Stimulated activated CD4-positive, alpha-beta T cell treated with anti-CD3 and anti-CD28 coated beads, Interleukin-1b, Interleukin-23, amount 100 ng/mL, for 4 hours (primary cell): ENCODE measurements around the gene FAM222A.

ENCODE experiments used
- DNase-seq, 2 donors: peaks; one replicate each; pipeline ENCODE4 v3.0.0-alpha.2; 2020; ENCODE audit warnings: low read depth in 2 of 2

The FAM222A gene

DNA sequence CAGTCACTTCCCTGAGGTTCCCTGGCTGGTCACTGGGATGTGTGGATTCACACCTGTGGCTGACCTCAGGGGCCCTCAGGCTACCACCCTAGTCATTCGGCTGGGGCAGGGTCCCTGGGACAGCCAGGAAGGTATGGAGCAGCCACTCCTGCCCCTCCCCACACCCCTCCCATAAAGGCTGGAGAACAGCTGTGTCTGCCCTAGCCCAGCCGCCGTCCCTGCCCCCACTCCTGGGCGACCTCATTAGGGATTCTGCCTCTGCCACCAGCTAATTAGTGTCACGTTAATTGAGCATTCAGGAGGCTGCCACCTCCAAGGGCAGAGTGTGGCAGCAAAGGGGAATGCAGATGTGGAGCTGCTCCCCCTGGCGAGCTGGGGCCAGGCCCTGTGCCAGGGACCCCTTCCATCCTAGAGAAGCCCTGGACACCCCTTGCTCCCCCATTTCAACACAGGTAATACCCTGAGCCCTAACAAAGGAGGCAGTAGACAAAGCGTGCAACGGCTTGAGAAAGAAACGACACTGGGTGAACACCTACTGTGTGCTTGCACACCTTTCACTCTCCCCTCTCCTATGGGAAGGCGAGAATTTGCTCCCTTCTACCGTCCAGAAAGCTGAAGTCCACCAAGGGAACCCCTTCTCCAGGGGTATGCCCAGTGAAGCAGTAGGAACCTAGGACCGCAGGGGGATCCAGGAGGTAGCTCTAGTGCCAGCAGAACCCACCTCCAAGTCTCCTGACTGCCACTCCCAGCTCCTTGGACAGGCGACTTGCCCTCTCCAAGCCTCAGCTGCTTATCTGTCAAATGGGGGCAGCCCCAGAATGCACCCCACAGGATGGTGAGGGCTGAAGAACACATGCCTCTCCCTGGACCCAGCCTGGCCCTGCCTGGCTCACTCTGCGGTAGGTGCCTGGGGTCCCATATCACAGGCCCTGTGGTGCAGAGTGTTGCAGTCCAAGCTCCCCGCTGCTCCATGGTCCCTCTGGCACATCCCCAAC is 45.1 kb downstream of the FAM222A start:
- no peak for DNase-seq

DNA sequence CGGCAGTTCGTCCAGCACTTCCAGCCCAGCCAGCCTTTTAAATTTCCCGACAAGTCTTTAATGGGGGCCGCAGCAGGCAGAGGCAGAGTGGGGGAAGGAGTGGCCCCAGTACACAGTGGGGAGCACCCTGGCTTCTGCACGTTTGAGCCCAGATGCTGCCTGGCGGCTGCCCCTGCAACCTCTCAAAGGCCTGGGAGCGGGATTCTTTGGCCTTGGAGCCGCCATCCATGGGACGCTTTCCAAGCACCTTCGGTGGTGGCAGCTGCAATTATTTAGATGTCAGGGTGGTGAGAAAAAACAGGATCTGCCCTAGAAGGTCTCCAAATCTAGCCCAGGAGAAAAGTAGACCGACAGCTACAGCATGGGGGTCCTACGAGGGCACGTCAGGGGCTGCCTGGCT is 46.0 kb downstream of the FAM222A start:
- DNase-seq: no peak

DNA sequence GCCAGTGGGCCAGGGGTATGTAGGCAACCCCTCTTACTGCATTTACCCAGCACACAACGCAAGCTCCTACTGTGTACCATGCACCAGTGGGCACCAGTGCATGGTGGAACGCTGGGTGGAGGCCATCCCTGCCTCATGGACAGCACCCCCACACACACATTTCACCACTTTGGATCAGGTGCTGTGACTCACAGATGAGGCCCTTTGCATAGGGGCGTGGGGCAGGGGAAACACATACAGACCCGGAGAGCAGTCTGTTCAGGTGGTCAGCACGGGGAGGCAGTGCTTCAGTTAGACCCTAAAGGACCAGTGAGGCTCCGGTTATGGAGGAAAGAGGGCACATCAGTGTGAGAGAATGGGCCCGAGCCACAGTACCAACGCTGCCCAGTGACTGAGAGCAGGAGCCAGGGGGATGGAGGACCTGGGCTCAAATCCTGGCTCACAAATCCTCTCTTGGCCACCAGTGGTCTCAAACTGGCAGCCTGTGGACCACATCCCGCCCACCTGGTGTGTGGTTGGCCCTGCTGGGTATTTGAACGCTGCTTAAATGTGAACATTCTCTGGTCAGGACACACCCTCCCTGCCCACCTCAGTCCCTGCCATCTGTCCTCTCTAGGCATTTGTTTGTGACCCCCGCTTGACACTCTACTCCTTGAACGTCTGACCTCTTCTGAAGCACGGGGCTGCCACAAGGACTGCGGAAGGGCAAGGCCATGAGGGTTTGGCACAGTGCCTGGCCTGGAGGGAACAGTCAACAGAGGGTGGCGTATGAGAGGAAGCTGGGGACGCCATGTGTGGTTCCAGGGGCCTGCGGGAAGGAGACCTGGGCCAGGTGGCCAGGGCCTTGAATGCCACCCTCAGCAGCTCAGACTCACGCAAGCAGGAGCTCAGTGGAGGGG is 46.7 kb downstream of the FAM222A start:
- no peak for DNase-seq

DNA sequence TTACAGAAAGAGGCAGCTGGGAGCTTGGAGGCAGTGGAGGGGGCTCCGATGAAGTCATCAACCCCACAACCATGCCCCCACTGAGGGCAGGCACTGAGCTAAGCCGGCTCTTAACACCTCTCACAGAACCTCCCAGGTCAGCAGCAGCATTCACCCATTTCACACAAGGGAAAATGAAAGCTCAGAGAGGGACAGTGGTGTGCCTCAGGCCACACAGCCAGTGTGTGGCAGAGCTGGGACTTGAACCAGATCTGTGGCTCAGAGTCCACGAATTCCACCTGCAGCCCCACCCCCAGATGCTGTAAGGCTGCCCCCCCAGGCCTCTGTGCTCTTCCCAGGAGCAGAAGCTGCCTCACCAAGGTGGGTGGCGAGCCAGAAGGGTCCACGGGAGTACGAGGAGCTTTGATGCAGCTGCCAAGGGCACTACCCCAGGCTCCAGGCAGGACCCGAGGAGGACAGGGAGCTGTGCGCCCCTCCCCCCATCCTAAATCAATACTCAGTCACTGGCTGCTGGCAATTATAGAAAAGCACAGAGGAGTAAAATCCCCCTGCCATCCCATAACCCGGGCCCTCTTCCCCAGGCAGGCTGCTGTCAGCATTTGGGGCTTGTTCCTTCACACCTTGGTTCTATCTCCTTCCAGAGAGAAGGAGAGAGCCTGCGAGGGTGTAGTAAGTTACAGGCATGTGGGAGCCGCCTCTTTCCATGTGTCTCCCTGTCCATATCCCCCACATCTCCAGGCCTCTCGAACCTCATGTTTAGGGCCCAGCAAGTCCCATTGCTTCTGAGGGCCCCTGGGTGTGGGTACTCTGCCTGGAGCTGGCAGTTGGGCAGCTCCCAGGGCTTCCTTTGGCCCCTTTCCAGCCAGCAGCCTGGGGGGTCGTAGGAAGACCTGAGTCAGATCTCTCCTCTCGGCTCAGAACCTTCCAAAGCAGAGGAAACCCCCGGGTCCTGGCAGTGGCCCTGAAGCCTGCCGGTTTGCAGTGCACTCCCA is 47.6 kb downstream of the FAM222A start:
- no peak for DNase-seq

DNA sequence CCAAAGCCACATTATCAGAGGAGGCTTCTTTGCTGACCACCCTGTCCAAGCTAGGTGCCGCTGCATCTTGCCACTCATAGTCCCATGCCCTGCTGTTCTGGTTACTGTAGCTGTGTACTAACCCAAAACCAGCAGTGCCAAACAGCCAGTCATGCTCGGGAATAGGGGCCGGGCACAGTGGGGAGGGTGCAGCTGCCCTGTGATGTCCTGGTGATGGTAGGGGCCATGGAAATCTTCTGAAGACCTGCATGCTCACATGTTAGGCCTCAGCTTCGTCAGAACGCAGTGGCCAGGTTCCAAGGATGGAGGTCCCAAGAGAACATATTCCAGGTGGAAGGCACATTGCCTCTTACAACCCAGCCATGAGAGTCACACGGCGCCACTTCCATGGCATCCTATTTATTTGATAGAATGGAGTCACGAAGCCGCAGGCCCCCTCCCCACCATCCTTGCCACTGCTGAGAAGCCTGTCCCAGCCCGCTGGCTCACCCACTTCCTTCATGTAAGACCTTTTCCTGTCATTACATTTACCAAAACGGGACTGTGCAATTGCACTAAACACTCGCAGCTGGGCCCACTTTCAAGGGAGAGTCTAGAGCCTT is 48.5 kb downstream of the FAM222A start:
- no peak for DNase-seq

DNA sequence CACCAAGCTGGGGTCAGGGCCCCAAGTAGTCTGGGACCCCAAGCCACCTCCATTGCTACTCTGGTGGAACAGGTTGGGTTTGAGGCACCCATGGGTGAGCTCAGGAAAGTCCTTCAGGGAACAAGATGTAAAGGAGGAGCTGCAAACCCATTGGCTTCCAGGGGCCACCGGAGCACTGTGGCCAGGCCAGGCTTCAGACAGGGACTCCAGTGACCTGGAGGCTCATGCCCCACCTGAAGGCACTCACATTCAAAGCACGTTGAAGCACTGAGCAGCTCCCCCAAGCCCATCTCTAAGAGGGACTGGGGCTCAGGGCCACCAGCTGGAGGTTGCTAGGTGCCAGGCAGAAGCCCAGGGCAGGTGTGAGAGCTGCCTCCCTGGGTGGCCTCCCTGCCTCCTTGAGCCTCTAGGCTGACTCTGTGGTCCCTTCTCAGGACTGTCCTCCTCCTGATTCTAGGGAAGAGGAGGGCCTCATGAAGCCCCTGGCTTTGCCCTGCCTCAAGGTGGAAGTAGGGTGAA is 49.1 kb downstream of the FAM222A start:
- DNase-seq: no peak

DNA sequence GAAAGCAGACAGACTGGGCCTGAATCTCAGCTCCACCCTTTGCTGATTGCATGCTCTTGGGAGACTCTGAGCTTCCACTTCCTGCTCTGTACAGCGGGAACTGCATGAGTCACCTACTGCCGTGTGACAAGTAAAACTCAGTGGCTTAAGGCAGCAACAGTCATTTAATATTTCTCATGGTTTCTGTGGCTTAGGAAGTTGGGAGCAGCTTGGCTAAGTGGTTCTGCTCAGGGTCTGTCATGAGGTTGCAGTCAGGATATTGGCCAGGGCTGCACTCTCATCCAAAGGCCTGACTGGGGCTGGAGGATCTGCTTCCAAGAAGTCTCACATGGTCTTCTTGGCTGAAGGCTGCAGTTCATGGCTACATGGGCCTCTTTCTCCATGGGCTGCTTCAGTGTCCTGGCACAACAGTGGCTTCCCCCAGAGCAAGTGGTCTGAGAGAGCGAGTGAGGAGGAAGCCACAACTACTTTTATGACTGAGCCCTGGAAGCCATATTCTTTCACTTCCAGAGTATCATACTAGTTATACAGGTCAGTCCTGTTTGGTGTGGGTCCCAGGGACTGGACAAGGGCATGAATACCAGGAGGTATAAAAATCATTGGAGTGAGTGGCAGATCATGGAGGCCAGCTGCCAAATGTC is 49.7 kb downstream of the FAM222A start:
- no peak for DNase-seq

DNA sequence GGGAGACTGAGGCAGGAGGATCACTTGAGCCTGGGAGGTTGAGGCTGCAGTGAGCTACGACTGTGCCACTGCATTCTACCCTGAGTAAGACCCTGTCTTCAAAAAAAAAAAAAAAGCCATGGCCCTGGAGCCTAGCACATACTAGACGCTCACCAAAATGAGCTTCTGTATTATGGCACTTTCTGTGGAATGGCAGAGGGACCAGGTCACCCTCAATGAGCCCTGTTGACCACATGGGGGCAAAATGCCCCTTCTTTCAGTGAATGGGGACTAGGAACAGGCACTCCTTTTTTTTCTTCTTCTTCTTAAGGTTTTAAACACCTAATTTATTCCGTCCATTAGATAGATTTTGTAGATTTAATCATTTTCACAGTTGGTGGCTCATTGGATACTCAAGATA is 50.5 kb downstream of the FAM222A start:
- DNase-seq: no peak

DNA sequence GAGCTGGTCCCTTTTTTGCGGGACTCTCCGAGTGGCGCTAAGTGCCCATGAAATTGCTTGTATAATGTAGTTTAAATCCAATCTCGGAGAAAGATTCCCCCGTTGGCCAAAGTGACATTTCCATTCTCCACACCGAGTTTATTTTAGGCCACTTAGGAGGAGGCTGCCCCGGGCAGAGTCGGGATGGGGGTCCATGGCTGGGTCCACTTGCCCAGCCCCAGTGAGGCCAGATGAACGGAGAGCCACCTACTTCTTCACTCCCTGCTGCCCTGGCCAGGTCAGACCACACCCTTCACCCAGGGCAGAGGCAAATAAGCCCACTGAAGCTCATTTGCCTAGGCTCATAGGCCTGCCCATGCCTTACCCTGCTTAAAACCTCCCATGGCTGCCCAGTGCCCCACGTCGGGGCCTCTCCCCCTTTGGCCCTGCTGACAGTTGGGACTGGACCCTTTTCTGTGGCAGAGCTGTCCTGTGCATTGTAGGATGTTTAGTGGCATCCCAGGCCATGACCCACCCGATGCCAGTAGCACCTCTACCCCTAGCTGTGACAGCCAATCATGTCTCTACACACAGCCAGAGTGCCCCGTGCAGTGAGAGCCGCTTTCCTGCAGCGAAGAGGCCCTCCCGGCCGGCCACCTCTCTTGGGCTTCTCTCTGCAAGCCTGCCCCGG is 51.3 kb downstream of the FAM222A start:
- no peak for DNase-seq

DNA sequence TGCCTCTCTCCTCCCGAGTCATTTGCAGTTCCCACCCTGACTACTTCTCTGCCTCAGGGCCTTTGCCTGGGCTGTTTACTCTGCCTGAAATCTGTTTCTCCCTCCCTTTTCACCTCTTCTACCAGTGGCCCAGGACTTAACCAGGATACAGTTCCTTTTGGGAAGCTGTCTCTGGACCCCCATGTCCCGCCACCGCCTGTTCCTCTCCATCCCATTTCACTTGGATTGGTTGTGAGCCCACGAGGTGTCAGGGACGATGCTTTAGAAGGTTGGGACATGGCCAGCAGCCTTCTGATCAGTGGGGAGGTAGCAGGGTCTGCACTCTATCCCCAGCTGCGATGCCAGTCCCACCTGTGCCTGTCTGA is 51.8 kb downstream of the FAM222A start:
- DNase-seq: no peak

DNA sequence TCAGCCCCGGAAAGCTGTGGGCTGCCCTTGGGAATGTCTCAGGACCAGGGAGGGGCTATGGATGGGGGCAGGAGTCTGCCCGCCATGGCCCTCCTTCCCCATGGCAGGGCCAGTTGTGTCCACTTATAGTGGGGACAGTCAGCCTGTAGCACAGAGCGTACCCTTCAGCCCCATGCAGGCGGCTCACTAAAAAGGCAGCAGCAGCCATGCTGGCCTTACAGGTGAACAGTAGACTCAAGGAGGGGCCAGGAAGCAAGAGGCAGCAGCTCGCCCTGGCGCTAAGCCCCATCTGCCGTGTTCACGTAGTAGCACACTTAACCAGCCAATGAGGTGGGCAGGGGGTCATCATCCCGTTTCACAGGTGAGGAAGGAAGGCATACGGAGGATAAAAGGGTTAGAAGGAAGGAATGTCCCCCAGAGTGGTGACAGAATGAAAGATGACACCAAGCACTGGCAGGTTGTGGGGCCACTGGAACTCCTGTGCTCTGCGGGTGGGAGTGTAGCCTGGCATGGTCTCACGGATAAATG is 52.7 kb downstream of the FAM222A start:
- no peak for DNase-seq

DNA sequence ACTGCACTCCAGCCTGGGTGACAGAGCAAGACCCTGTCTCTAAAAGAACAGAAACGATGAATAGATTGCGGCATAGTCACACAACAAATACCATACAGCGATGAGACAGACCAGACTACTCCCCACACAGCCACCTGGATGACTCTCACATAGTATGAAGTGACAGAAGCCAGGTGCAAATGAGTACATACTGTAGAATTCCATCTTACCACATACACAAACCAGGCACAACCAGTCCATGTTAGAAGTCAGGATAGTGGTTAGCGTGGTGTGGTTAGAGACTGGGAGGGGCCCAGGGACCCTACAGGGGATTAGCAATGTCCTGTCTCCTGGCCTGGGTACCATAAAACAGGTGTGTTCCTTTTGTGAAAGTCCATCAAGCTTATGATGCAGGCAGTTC is 53.8 kb downstream of the FAM222A start:
- DNase-seq: no peak

DNA sequence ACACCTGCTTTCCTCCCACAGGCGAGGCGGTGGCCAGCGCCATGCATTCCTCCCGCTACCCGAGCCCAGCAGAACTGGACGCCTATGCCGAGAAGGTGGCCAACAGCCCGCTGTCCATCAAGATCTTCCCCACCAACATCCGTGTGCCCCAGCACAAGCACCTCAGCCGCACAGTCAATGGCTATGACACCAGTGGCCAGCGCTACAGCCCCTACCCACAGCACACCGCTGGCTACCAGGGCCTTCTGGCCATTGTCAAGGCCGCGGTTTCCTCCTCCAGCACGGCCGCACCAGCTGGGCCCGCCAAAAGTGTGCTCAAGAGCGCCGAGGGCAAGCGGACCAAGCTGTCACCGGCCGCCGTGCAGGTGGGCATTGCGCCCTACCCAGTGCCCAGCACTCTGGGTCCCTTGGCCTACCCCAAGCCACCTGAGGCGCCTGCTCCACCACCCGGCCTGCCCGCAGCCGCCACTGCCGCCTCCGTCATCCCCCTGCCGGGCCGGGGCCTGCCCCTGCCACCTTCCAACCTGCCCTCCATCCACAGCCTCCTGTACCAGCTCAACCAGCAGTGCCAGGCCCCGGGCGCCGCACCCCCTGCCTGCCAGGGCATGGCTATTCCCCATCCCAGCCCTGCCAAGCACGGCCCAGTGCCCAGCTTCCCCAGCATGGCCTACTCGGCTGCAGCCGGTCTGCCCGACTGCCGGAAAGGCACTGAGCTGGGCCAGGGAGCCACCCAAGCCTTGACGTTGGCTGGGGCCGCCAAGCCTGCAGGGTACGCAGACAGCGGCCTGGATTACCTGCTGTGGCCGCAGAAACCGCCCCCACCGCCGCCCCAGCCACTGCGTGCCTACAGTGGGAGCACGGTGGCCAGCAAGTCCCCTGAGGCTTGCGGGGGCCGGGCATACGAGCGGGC is 54.6 kb downstream of the FAM222A start:
- no peak for DNase-seq

DNA sequence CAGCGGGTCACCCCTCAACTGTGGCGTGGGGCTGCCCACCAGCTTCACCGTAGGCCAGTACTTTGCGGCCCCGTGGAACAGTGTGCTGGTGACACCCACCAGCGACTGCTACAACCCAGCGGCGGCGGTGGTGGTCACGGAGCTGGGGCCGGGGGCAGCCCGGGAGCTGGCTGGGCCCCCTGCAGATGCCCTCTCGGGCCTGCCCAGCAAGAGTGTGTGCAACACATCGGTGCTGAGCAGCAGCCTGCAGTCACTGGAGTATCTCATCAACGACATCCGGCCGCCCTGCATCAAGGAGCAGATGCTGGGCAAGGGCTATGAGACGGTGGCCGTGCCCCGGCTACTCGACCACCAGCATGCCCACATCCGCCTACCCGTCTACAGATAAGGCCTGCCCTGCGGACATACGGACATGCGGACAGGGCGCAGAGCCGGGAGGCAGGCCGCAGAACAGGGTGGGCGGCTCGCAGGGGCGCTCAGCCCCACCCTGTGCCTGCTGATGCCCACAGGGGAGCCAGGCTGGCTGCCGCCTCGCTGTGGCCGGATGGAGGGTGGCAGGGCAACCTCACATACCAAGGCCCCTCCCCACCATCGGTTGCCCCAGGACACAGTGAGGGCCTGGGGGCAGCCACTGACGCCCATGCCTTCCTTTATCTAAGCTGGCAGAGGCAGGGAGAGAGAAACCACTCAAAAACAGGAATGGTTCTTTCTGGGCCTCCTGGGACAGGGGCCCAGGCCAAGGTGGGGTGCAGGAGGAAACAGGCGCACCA is 55.5 kb downstream of the FAM222A start:
- DNase-seq: no peak

DNA sequence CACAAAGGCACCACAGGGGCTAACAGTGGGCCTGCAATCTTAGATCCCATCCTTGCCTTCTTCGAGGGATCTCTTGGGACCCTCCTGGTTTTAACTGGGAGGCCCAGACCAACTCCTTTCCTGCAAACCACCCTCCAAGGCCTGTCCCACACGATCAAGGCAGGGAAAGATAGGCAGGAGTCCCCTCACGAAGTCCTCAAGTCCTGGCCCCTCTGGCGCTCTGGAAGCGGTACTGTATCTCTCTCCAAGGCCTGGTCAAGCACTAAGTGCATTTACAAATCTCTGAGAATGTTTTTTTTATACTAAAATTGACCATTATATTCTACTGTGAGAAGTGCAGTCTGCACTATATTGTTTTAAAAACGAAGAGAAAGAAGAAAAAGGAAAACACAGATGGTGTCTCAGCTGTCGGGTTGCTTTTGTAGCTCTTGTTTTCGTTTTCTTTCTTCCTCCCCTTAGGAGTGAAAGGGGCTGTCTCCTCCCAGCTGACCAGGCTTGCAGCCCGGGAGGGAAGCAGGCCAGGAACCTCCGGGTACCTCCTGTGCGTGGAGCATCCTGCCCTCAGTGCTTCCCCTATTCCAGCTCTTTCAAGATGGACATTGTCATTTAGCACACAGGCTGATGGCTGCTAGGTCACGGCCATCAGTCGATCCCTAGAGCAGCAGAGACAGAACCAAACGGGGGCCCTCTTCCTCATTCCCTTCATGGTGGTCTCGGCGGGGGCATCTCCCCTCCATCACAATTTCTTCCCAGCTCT is 56.7 kb downstream of the FAM222A start:
- DNase-seq: no peak

DNA sequence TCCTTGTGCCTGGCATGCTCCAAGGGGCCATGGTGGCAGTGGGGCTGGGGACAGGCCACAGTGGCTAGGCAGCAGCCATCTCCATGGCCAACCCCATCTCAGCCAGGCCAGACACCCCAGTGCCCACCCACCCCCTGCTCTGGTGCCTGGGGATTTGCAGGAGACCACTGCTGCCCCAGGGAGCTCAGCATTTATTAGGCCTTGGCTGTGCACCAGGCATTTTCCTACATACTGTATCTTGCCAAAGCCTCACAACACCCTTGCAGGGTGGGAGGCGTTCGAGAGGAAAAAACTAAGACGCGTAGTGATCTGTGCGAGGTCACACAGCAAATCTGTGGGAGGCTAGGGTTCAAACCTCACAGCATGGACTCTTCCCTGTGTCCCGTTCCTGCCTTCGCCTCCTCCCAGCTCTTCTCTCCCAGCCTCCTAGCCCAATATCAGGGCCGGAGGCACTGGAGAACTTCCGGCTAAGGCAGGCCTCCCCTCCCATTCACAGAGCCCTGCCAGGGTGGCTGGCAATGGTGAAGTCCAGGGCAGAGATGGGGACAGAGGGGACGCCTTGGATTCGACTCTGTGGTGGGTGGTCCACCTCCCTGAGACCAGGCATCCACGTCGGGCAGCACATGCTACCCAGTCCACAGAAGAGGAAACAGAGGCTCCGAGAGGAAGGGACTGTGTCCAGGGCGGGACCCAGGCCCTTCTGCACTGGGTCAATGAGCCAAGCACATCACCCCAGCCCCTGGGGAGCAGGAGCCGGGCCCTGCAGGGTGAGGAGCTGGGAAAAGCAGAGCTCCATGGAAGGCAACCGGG is 57.4 kb downstream of the FAM222A start:
- no peak for DNase-seq
